IPS DF 6.9 (cell line): ENCODE data around the gene ABLIM3.

ENCODE experiments used
- DNase-seq: peaks from one replicate; pipeline ENCODE4 v3.0.0-alpha.2; 2013; ENCODE audit warnings: low read depth, low spot score
- H3K27ac ChIP-seq: one replicate; pipeline ENCODE4 v1.5.1; 2013; ENCODE audit warnings: low read length, control low read depth
- H3K27me3 ChIP-seq: 2 replicates; pipeline ENCODE4 v1.6.1; 2013; ENCODE audit warnings: mild to moderate bottlenecking, low read length; ENCODE audit not compliant: control insufficient read depth, insufficient read depth
- H3K36me3 ChIP-seq: 2 replicates; pipeline ENCODE4 v1.6.1; 2013; ENCODE audit warnings: low read length; ENCODE audit not compliant: control insufficient read depth, insufficient read depth
- H3K4me1 ChIP-seq: 2 replicates; pipeline ENCODE4 v1.6.1; 2013; ENCODE audit warnings: low read length; ENCODE audit not compliant: control insufficient read depth, insufficient read depth
- H3K4me3 ChIP-seq: 2 replicates; pipeline ENCODE4 v1.5.1; 2013; ENCODE audit warnings: mild to moderate bottlenecking, low read length
- H3K9me3 ChIP-seq: 2 replicates; pipeline ENCODE4 v1.6.1; 2013; ENCODE audit warnings: low read length, inconsistent platforms; ENCODE audit not compliant: control insufficient read depth, insufficient read depth
- WGBS: extraction: QIAGEN DNeasy Blood & Tissue Kit; methylation state at CpG from one replicate; pipeline ENCODE4 v1.1.7; 2013; ENCODE audit warnings: mixed read lengths, missing lambda C conversion rate; ENCODE audit not compliant: insufficient read length, insufficient coverage; 5-methylcytosine and 5-hydroxymethylcytosine counted together

ABLIM3 gene

GRCh38 chr5:149141224-149141956, at the start of gene ABLIM3:
Gene ABLIM3, plus strand, starts transcription at chr5:149141493. Its CDS starts 603 bp downstream, at chr5:149142096.
- no peaks in the 10 kb centered on the region for H3K9me3 ChIP-seq
- H3K27me3 ChIP-seq: no peaks in the 10 kb centered on the region; the same call in 1 of the 2 replicates
- H3K4me1 ChIP-seq: no peaks in the 10 kb centered on the region
- H3K27ac ChIP-seq: no peak within 1 kb of the TSS
- H3K4me3 ChIP-seq: peak within 1 kb of the TSS; percentile 43; the same call in 1 of the 2 replicates
- H3K36me3 ChIP-seq: no peaks in the 10 kb centered on the region
- DNase-seq: peak; percentile 35
- no CpG with 5 or more reads among the region's 54 CpGs for WGBS

- Histone ChIP-seq H3K9me3 (no peaks in the 10 kb centered on the region), H3K36me3 (no peaks in the 10 kb centered on the region), H3K27ac (no peak overlapping the region), H3K27me3 (no peaks in the 10 kb centered on the region), H3K4me1 (no peaks in the 10 kb centered on the region), H3K4me3 (no peak overlapping the region)
- DNase-seq: no peak
- WGBS: no CpG with 5 or more reads among the region's 2 CpGs
Observed at GRCh38 chr5:149093625-149094024, 47.7 kb upstream of the ABLIM3 start.

GRCh38 chr5:149094996-149095395, 46.3 kb upstream of the ABLIM3 start:
- H3K9me3 ChIP-seq: no peaks in the 10 kb centered on the region
- WGBS: no CpG with 5 or more reads among the region's 2 CpGs
- H3K4me3 ChIP-seq: no peak overlapping the region
- no peak overlapping the region for H3K27ac ChIP-seq
- no peak for DNase-seq
- no peaks in the 10 kb centered on the region for H3K27me3 ChIP-seq
- H3K36me3 ChIP-seq: no peaks in the 10 kb centered on the region
- no peaks in the 10 kb centered on the region for H3K4me1 ChIP-seq

GRCh38 chr5:149099920-149100319, 41.4 kb upstream of the ABLIM3 start:
- no peak for DNase-seq
- H3K27ac ChIP-seq: no peak overlapping the region
- H3K36me3 ChIP-seq: no peaks in the 10 kb centered on the region
- H3K27me3 ChIP-seq: no peaks in the 10 kb centered on the region
- H3K9me3 ChIP-seq: no peaks in the 10 kb centered on the region
- no peaks in the 10 kb centered on the region for H3K4me1 ChIP-seq
- no peak overlapping the region for H3K4me3 ChIP-seq

- no peaks in the 10 kb centered on the region for H3K9me3 ChIP-seq
- no peak overlapping the region for H3K27ac ChIP-seq
- no peaks in the 10 kb centered on the region for H3K36me3 ChIP-seq
- H3K4me3 ChIP-seq: no peak overlapping the region
- no peaks in the 10 kb centered on the region for H3K27me3 ChIP-seq
- no peak for DNase-seq
- H3K4me1 ChIP-seq: no peaks in the 10 kb centered on the region
Observed at GRCh38 chr5:149100331-149100730, 41.0 kb upstream of the ABLIM3 start.

- Histone ChIP-seq H3K4me3 (no peak overlapping the region), H3K9me3 (no peaks in the 10 kb centered on the region), H3K36me3 (no peaks in the 10 kb centered on the region), H3K4me1 (no peaks in the 10 kb centered on the region), H3K27ac (no peak overlapping the region), H3K27me3 (no peaks in the 10 kb centered on the region)
- no CpG with 5 or more reads among the region's 2 CpGs for WGBS
- no peak for DNase-seq
Observed at GRCh38 chr5:149108651-149109280, 32.5 kb upstream of the ABLIM3 start.

- Histone ChIP-seq H3K27ac (no peak overlapping the region), H3K36me3 (no peaks in the 10 kb centered on the region)
- no CpG with 5 or more reads among the region's 4 CpGs for WGBS
Observed at GRCh38 chr5:149110406-149110805, 30.9 kb upstream of the ABLIM3 start.

GRCh38 chr5:149113669-149114068, 27.6 kb upstream of the ABLIM3 start:
- Histone ChIP-seq H3K36me3 (no peaks in the 10 kb centered on the region), H3K27ac (no peak overlapping the region), H3K4me3 (no peak overlapping the region), H3K9me3 (no peaks in the 10 kb centered on the region), H3K4me1 (no peaks in the 10 kb centered on the region), H3K27me3 (no peaks in the 10 kb centered on the region)
- no peak for DNase-seq
- WGBS: no CpG with 5 or more reads among the region's 2 CpGs

More at GRCh38 chr5:149110406-149110805, 30.9 kb upstream of the ABLIM3 start:
- Histone ChIP-seq H3K4me1 (no peaks in the 10 kb centered on the region), H3K27me3 (no peaks in the 10 kb centered on the region), H3K4me3 (no peak overlapping the region), H3K9me3 (no peaks in the 10 kb centered on the region)
- no peak for DNase-seq

- no CpG with 5 or more reads among the region's 7 CpGs for WGBS
- no peak overlapping the region for H3K27ac ChIP-seq
- H3K9me3 ChIP-seq: no peaks in the 10 kb centered on the region
- H3K4me3 ChIP-seq: no peak overlapping the region
- no peaks in the 10 kb centered on the region for H3K27me3 ChIP-seq
- peak; percentile 58 for DNase-seq
- H3K4me1 ChIP-seq: no peaks in the 10 kb centered on the region
- no peaks in the 10 kb centered on the region for H3K36me3 ChIP-seq
Observed at GRCh38 chr5:149114403-149115312, 26.6 kb upstream of the ABLIM3 start.

GRCh38 chr5:149117970-149118369, 23.3 kb upstream of the ABLIM3 start:
- no peak for DNase-seq
- Histone ChIP-seq H3K9me3 (no peaks in the 10 kb centered on the region), H3K4me3 (no peak overlapping the region), H3K36me3 (no peaks in the 10 kb centered on the region), H3K27me3 (no peaks in the 10 kb centered on the region), H3K4me1 (no peaks in the 10 kb centered on the region), H3K27ac (no peak overlapping the region)
- no CpG with 5 or more reads among the region's 1 CpG for WGBS
